CD4-positive, alpha-beta T cell treated with Interleukin-15 for 1 hour (primary cell): ENCODE results near the gene KIAA1755.

Experiments
- DNase-seq: peaks from one replicate; pipeline ENCODE4 v3.0.0-alpha.2; 2020

KIAA1755 gene, protein sequence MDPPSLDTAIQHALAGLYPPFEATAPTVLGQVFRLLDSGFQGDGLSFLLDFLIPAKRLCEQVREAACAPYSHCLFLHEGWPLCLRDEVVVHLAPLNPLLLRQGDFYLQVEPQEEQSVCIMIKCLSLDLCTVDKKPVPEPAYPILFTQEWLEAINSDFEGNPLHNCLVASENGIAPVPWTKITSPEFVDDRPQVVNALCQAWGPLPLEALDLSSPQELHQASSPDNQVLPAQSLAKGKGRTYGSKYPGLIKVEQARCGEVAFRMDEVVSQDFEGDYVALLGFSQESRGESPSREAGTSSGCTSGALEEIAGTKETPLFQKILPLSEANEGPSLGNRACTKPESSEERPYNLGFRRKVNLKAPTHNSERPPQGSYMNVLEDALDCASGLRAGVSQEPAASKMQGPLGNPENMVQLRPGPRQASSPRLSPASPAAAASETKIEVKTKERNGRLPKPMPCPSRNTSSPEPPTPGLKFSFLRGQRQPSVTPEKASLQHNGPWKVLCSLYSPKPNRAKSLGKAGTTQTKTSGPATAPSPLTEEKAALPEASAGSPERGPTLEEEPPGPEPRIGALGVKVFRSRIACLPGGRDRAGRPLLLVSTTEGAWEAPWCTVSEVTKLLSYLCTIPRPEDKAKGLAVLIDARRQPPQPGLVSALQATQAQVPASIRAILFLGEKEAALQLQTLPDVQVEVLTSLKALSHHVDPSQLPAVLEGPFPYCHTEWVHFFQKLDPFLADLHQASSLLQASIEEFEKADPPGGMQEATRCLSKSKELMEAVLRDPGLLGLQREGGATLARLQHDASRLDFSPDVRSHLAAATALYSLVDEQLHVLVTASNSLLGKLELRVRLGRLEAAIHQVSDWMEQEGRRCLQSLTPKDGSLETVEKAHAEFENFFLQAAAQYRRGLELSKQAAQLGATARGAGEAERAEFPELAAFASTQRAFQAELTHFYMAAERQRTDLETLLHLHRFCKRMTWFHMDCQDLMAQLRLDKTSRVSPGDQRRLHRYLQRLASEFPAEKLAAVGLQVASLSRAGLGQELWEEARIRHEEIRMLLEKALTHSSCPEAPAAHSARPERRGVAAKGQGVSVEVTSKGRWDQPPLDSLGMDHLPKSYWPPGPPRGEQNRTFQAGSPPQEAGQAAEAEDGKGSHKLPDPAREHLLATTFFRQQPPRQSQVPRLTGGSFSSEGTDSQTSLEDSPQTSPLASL

DNA sequence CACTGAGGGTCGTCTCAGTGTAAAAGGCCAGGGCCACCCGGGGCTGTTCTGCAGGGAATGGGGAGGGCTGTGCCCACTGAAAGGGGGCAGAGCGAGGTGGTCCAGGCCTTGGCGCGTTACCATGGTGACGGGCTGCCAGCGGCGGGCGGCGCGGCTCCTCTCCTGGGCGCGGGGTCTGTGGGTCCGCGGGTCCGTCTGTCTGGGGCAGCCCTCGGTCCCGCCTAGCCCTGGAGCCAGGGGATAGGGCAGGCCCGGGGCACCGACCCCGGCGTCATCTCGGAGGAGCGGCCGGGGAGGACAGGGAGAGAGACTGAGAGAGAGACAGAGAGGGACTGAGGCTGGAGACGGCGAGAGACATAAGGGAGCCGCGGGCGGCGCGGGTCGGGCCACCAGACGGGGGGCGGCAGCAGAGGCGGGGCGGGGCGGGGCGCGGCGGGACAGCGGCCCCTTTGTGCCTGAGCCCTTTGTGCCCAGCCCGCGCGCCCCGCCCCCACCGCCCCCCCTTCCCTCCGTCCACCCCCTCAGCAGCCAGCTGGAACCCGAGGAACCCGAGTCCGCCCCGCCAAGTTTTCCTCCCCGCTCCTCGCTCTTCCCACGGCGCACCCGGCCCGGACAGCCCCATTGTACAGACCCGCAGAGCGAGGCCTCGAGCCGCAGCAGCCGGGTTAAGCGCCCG lies at the start of gene KIAA1755:
Gene KIAA1755, minus strand, starts transcription at position 358 of the 676 bp plus-strand sequence. Its CDS starts 235 bp downstream, at position 123.
- DNase-seq, result no peak

DNA sequence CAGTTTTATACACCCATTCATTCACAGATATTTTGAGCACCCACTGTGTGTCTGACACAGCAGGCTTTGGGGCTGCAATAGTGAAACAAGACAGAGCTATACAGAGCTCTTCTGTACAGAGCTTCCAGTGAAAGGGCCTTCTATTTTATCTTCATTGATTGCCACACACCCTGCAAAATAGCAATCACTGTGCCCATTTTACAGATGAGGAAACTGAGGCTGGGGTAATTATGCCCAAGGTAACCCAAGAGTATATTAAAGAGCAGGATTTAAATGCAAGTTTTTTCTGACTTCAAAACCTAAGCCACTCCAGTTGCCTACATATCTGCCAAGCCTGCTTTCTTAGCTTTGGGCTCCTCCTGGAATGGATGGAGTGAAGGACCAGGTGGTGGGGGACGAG lies 47.9 kb upstream of the KIAA1755 start:
- DNase-seq, result no peak

DNA sequence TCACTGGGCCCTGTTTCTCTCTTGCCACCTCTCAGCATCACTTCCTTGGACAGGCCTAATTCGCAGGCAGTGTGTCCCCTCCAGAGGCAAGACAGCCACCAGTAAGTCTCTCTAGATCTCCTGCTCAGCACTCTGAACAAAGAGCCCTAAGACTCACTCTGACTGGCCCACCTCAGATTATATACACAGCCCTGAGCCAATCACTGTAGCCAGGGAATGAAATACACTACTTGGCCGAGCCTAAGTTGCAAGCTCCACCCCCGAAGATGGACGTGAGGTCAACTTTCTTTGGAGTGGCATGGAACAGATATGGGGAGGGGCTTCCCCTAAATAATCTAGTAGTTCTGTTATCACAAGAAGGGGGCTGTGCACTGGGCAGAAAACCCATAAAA lies 47.5 kb upstream of the KIAA1755 start:
- DNase-seq, result no peak

DNA sequence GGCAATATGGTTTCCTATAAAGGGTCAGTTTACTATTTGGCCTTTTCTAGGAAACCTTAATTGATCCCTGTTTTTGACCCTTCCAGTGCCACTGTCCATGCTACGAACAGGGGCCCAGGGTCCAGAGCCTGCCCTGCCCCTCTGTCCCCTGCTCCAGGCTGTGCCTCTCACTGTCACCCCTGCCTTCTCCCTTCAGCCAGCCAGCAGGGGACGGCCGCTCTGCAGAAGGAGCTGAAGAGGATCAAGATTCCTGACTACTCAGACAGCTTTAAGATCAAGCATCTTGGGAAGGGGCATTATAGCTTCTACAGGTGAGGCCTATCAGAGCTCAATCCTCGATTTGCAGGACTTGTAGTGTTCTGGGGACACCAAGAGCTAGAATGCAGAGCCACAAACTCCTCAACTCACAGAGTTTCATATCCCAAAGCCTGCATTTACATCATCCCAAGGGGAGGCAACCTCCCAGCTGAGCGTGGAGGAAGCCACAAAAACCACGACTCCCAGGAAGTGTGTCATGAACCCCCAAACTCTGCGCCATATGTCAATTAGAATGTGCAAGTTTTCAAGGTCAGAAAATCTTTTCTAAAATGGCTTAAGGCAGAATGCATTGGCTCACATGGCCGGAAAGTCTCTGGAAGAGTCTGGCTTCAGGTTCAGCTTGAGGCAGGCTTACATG lies 47.0 kb upstream of the KIAA1755 start:
- no peak for DNase-seq

DNA sequence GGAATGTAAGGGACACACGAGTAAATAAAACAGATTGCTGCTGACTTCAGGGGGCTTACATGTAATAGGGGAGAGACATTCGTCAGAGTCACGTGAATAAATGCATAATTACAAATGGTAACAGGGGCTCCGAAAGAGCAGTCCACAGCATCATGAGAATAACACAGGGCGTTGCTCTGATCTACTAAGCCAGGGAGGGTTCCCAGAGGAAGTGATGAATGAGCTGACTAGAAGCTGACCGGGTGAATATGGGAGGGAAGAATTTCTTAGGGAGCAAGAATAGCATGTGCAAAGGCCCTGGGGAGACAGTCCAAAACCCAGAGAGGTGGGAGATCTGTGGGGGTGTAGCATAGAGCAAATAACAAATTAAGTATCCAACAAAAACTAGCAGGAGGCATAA lies 45.8 kb upstream of the KIAA1755 start:
- no peak for DNase-seq

DNA sequence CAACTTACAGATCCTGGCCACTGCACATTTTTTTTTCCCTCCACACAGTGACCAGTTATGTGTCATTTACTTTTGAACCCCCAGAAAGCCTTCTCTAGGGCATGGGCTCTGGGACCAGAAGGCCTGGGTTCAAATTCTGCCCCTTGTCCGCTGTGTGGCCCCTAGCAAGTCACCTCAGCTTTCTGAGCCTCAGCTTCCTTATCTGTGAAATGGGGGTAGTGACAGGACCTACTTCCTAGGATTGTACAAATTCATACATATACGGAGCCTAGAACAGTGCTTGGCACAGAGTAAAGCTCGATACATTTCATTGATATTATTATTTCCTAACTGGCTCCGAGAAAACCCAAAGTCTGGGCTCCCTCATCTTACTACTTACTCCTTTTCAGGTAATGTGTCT lies 45.0 kb upstream of the KIAA1755 start:
- no peak for DNase-seq

DNA sequence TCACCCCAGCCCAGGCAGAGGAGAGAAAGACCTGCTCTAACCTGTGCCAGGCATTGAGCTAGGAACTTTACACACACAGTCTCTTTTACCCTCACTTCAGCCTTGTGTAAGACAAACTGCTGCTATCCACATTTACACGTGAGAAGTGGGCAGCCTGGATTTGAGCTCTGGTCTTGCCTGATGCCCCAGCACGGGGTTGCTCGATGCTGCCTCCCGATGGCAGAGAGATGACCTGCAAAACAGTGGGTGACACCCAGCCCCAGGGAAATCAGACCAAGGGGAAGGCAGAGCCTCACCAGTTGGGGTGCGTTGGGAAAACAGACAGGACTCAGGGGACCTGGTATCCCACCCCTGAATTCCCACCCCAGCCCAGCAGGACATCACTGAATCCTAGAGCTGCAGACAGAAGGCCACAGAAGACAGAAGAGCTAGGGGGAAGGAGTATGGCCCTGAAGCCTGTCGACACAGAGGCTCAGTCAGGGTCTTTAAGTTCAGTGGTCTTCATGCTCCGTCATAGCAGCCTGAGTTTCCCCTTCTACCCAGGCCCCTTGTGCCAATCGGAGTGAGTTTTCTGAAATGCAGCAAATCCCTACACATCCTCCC lies 44.4 kb upstream of the KIAA1755 start:
- peak; percentile 37 for DNase-seq

DNA sequence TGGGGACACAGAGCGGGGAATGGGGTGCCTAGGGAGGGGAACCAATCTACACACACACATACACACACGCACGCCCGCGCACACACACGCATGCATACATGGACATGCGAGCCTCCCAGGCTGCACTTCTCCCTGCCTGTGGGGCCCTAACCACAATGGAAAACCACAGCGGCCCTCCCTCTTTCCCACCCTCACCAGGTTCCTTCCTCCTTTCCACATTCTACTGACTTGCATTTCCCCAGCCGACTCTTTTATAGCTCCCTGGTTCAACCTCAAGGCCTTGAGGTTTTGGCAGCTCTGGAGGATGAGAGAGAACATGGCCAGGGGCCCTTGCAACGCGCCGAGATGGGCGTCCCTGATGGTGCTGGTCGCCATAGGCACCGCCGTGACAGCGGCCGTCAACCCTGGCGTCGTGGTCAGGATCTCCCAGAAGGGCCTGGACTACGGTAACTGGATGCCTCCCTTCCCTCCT lies 43.4 kb upstream of the KIAA1755 start, which contains the start of gene BPI:
Gene BPI, plus strand, starts transcription at position 249 of the 472 bp plus-strand sequence. Its CDS starts 68 bp downstream, at position 317.
- DNase-seq, result peak; percentile 54

DNA sequence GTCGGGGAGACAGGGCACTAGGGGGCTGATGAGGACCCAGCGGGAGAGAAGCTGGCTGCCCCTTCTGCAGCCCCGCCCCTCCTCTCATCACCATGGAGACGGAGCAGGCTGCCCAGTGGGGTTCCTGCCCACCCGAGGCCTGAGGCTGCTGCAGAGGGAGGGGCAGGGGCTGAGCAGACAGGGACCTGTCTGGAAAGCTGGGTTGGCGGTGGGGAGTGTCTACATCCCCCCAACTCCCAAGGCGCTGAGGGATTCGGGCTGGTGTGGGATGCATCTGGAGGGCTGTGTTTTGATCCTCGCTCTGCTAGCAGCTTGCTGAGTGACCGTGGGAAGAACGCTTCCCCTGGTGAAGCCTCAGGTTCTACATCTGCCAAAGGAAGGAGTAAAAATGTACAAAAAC lies 42.3 kb upstream of the KIAA1755 start:
- no peak for DNase-seq

DNA sequence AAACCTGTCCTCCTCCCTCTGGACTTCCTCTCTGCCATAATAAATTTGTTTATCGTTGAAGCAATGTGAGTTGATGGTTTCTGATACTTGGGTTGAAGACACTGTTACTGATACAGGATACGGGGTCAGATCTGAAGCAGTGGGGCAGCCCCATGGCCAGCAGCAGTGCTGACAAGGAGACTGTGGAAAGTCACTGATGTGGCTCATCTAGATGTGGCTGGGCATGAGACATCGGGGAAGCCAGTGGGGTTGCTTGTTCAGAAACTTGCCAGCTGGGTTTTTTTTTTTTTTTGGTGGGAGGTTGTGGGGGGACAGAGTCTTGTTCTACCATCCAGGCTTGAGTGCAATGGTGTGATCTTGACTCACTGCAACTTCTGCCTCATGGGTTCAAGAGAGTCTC lies 40.8 kb upstream of the KIAA1755 start:
- DNase-seq, result no peak

DNA sequence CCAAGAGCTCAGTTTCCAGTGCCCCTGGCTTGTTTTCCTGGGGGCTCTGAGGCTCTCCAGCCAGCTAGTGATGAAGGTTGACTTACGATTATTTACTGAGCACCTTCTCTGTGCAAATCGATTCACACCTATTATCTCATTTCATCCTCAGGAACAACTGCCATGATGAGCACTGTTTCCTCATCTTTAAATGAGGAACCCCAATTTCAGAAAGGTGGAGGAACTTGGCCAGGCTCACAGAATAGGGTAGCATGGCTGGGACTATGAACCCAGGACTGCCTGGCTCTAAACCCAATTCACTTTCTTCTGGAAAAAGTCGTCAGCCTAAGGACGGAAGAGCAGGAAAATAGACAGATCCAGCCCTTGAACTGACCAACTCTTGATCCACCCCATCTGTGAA lies 39.9 kb upstream of the KIAA1755 start:
- DNase-seq, result no peak

DNA sequence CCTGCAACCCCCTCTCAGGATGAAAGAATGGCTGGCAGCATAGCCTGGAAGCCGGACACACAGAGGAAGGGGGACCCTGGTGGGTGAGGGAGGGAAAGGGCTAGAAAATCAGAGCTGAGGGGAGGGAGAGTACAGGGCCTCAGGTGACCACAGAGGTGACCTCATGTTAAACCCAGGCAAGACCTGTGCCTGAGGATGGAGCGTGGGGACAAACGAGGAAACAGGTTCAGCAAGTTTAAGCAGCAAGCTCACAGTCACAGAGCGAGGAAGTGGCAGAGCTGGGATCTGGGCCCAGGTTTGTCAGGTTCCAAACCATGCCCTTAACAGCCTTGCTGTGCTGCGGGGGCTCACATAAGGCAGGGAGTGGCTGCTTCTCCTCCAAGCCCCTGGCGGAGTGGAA lies 39.4 kb upstream of the KIAA1755 start:
- no peak for DNase-seq

DNA sequence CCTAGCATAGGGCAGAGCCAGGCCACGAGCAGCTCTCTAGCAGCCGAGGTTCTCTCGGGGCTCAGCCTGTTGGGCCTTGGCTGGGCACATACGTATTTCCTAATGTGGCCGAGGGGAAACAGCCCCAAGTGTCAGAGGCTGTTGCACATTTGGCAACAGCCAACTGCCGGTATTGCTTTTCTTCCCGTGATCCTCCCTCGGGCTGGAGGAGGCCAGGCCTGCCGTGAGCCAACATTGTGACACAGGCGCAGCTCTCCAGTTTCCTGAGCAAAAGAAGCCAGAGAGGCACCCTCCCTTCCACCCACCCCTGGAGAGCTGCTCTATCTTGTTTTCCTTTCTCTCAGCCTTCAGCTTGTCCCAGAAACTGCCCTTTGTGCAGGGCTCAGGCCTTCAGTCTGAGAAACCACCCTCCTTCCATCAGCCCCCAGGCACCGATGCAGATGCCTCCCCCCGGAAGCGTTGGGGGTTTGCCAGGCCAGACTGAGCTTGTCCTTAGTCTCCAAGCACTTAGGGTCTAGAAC lies 38.3 kb upstream of the KIAA1755 start:
- DNase-seq, result peak; percentile 51

DNA sequence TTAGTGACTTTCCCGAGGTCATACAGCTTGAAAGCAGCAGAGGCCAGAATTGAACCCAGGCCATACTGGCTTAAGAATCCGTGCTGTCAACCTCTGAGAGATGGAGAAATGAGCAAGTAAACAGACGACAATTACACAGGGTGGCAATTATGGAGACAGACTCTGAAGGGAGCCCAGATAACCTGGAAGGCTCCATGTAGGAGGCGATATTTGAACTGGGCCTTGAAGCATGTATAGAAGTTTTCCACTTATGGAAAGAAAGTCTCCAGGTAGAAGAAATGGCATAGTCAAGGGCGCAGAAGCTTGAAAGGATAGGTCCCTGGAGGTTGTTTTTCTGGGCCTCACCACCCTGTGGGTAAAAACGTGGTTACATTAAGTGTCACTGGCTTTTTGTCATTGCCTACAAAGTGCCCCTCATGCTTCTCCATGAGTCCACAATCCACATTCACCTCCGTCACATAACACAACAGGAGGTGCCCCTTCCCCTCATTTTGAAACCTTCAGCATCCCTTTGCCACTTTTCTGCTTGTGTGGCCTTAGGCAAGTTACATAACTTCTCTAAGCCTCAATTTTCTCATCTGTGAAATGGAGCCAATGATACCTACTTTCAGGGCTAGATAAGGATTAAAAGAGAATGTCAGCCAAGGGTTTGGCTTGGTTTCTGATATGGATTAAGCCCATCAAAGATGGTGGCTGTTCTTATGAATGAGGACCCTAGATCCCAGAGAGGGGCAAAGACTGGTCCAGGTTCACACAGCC lies 37.6 kb upstream of the KIAA1755 start:
- DNase-seq, result no peak

DNA sequence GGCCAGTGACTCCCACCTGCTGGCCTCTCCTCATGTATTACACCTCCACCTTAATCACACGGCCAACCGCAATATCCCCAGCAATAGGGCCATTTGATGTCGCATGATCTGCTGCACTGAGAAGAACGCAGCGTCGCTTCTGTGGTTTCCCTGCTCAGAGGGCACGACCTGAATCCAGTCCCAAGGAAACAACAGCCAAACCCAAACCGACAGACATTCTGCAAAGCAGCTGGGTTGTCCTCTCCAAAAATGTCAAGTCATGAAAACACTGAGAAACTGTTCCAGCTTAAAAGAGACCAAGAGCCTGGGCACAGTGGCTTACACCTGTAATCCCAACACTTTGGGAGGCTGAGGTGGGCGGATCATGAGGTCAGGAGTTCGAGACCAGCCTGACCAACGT lies 35.9 kb upstream of the KIAA1755 start:
- DNase-seq, result no peak

DNA sequence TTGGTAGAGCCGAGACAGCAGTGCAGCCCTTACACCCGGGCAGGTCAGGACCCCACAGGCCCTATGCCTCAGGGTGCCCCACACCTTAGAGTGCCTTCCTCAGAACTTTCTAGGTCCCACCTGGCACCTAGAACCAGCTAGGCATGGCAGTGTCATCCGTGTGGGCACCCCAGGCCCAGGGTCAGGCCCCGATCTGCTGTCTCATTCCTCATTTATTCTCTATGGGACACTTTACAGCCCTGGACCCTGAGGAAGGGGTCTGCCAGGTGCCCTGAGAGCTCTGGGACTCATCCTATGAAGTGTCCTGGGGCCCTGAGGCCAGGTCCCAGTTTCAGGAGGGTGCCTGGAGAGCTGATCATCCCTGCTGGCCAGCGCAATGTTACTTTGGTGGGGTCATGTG lies 35.3 kb upstream of the KIAA1755 start:
- no peak for DNase-seq

DNA sequence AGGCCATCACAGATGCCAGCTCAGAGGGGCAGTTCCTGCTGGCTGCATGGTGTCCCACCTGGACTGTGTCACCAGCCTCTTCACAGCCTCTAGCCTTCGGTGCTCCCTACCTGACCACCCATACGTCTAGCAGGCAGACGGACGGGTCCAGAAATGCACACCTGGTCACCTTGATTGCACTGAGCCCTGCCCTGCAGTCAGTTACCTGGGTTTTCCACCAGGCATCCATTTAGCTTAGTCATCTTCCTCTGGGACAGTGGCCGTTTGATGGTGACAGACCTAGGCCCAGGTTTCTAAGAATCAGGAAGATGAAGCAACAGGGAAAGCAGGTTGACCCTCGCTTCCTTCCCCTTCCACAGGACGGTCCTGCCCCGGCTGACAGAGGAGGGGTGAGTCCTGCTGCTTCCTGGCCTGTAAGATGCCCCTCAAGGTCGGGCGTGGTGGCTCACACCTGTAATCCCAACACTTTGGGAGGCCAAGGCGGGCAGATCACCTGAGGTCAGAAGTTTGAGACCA lies 33.6 kb upstream of the KIAA1755 start:
- DNase-seq, result no peak

DNA sequence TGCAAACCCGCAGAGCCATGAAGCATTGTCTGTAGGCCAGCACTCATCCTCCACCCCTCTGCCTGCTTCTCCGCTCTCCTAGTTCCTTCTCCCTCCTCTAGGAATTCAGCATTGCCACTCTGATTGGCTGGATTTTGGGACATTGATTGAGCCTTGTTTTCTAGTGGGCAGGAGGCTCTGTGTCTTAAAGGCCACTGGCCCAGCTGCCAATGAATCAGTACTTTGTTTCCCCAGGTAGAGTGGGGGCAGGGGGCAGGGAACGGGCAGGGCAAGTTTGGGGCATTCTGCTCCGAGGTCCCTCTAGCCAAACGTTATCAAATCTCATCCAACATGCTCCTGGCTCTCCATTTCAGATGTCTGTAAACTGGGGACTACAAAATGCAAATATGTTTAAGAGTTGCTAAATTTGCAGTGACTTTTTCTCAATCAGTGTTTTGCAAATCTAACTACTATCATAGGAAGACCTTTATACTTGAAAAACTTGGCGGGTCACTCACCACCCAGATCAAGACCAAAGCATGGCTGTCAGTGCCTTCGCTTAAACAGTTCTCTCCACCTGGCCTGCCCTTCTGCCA lies 33.0 kb upstream of the KIAA1755 start:
- DNase-seq, result no peak

DNA sequence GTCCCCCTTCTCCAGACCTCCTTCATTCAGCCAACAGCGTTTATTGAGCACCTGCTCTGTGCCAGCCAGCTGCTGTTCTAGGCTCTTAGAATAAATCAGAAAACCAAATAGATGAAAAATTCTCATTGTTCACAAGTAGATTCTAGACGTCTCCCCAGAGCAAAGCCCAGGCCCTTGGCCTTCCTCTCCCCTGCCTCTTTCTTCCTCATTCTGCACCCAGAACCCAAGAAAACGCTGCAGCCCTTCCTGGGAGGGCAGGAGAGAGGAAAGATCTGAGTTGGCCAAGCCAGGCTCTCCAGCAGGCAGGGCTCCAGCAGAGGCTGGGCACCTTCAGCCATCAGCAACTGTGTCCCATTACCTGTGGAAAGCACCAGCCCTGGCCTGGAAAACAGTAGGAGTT lies 31.4 kb upstream of the KIAA1755 start:
- no peak for DNase-seq
